H1 (cell line): ENCODE data around the gene KLHDC1. TPM values are rescaled to one million over a fixed set of nuclear protein-coding genes. Genes with fewer than 3 reads are reported as not detected.

Experiments
- CTCF ChIA-PET: fragments of 300-600 bp; sonication (Branson Sonifier 250); formaldehyde crosslinking; loops from one replicate; lab custom pipeline; 2021; ENCODE audit not compliant: partially characterized antibody; lab: Charles Lee
- POLR2A ChIA-PET: fragments of 300-600 bp; sonication (Branson Sonifier 250); formaldehyde crosslinking; loops from one replicate; lab custom pipeline; 2021; ENCODE audit warnings: inconsistent platforms; ENCODE audit not compliant: partially characterized antibody; lab: Charles Lee
- DNase-seq, 2 experiments: peaks; one replicate each; pipeline versions ENCODE4 v3.0.0 to v3.0.0-alpha.2; 2010 to 2022; ENCODE audit warnings: low spot score in 2 of 2, low read depth in 1 of 2, mixed read lengths in 1 of 2
- FAIRE-seq: peaks from 2 replicates; lab custom pipeline; 2011; peaks lifted over from hg19 to GRCh38; lab: Jason Lieb, UNC
- H2AFZ ChIP-seq: 2 replicates; pipeline ENCODE4 v1.8.1; 2012; ENCODE audit warnings: low read length, inconsistent platforms
- H2AK5ac ChIP-seq: 2 replicates; pipeline ENCODE4 v1.6.1; 2013; ENCODE audit warnings: low read depth, low read length
- H2BK120ac ChIP-seq: replicated peaks from 2 replicates; pipeline ENCODE3; 2013; ENCODE audit warnings: low read depth, low read length, inconsistent platforms
- H2BK12ac ChIP-seq: 2 replicates; pipeline ENCODE4 v1.6.1; 2013; ENCODE audit warnings: low read depth, low read length
- H2BK15ac ChIP-seq: 2 replicates; pipeline ENCODE4 v1.6.1; 2013; ENCODE audit warnings: low read length
- H2BK20ac ChIP-seq: 2 replicates; pipeline ENCODE4 v1.6.1; 2013; ENCODE audit warnings: low read length
- H2BK5ac ChIP-seq: 2 replicates; pipeline ENCODE4 v1.6.1; 2013; ENCODE audit warnings: low read depth, low read length
- H3K14ac ChIP-seq: 2 replicates; pipeline ENCODE4 v1.6.1; 2013; ENCODE audit warnings: inconsistent platforms; ENCODE audit not compliant: insufficient read length
- H3K18ac ChIP-seq: 2 replicates; pipeline ENCODE4 v1.6.1; 2013; ENCODE audit warnings: low read length; ENCODE audit errors: extremely low read depth
- H3K23ac ChIP-seq: 2 replicates; pipeline ENCODE4 v1.6.1; 2013; ENCODE audit warnings: inconsistent platforms; ENCODE audit not compliant: insufficient read length
- H3K23me2 ChIP-seq: 2 replicates; pipeline ENCODE4 v1.6.1; 2013; ENCODE audit warnings: low read depth, low read length
- H3K27ac ChIP-seq: 2 replicates; pipeline ENCODE4 v1.6.1; 2011; ENCODE audit warnings: low read depth, low read length, inconsistent platforms
- H3K27me3 ChIP-seq, 4 experiments: replicated peaks in 1 of 4; 1 replicate in 1 of 4; 2 replicates in 3 of 4; pipeline versions ENCODE4 v1.6.1 to v1.8.1; 2011 to 2013; ENCODE audit warnings: low read length in 3 of 4, mild to moderate bottlenecking in 3 of 4, inconsistent platforms in 2 of 4, mixed read lengths in 2 of 4, moderate library complexity in 1 of 4; ENCODE audit not compliant: control insufficient read depth in 3 of 4, insufficient read depth in 3 of 4; ENCODE audit errors: extremely low read depth in 1 of 4
- H3K36me3 ChIP-seq, 4 experiments: 2 replicates each; pipeline versions ENCODE4 v1.6.1 to v1.8.1; 2011 to 2013; ENCODE audit warnings: mild to moderate bottlenecking in 4 of 4, low read length in 3 of 4, moderate library complexity in 2 of 4, control low read depth in 1 of 4, inconsistent platforms in 1 of 4; ENCODE audit not compliant: insufficient read depth in 4 of 4, control insufficient read depth in 2 of 4
- H3K4ac ChIP-seq: replicated peaks from 2 replicates; pipeline ENCODE3; 2013; ENCODE audit warnings: low read length, low read depth, mixed read lengths, inconsistent platforms; ENCODE audit not compliant: insufficient read length
- H3K4me1 ChIP-seq, 4 experiments: replicated peaks in 1 of 4; 1 replicate in 1 of 4; 2 replicates in 3 of 4; pipeline versions ENCODE4 v1.6.1 to v1.8.1; 2011 to 2013; ENCODE audit warnings: low read length in 3 of 4, inconsistent platforms in 2 of 4, mixed read lengths in 1 of 4; ENCODE audit not compliant: insufficient read depth in 4 of 4, control insufficient read depth in 3 of 4
- H3K4me2 ChIP-seq, 2 experiments: 2 replicates each; pipeline versions ENCODE4 v1.6.1 to v1.8.1; 2011 to 2013; ENCODE audit warnings: low read depth in 2 of 2, low read length in 2 of 2, control low read depth in 1 of 2, inconsistent platforms in 1 of 2, mild to moderate bottlenecking in 1 of 2; ENCODE audit not compliant: insufficient read depth in 1 of 2
- H3K4me3 ChIP-seq, 4 experiments: fragments of 200-600, 300-600 bp in 1 of 4; sonication (generic), shearing (Covaris generic), sonication (Bioruptor Twin) in 1 of 4; 2 replicates each; pipeline versions ENCODE4 v1.5.1 to v1.8.1; 2011 to 2016; ENCODE audit warnings: low read length in 4 of 4, low read depth in 3 of 4, control low read depth in 2 of 4, inconsistent platforms in 2 of 4, mild to moderate bottlenecking in 2 of 4, mixed read lengths in 1 of 4, moderate library complexity in 1 of 4; ENCODE audit not compliant: insufficient read depth in 2 of 4; ENCODE audit errors: extremely low read depth in 1 of 4
- H3K56ac ChIP-seq: replicated peaks from 2 replicates; pipeline ENCODE3; 2013; ENCODE audit warnings: low read depth, mild to moderate bottlenecking, mixed read lengths, low read length, inconsistent platforms; ENCODE audit not compliant: insufficient read length
- H3K79me1 ChIP-seq: 2 replicates; pipeline ENCODE4 v1.6.1; 2013; ENCODE audit warnings: low read depth, low read length, control low read depth
- H3K79me2 ChIP-seq, 2 experiments: 2 replicates each; pipeline versions ENCODE4 v1.6.1 to v1.8.1; 2012 to 2013; ENCODE audit warnings: low read length in 2 of 2, mild to moderate bottlenecking in 2 of 2, inconsistent platforms in 1 of 2; ENCODE audit not compliant: insufficient read depth in 2 of 2, control insufficient read depth in 1 of 2
- H3K9ac ChIP-seq, 4 experiments: replicated peaks in 1 of 4; 1 replicate in 1 of 4; 2 replicates in 3 of 4; pipeline versions ENCODE4 v1.6.1 to v1.8.1; 2011 to 2013; ENCODE audit warnings: low read depth in 3 of 4, low read length in 3 of 4, control low read depth in 2 of 4, mild to moderate bottlenecking in 2 of 4, moderate library complexity in 2 of 4, inconsistent platforms in 1 of 4; ENCODE audit errors: extremely low read depth in 1 of 4
- H3K9me3 ChIP-seq, 2 experiments: 2 replicates each; pipeline versions ENCODE4 v1.6.1 to v1.8.1; 2012 to 2013; ENCODE audit warnings: mild to moderate bottlenecking in 2 of 2, moderate library complexity in 2 of 2, control low read depth in 1 of 2, inconsistent platforms in 1 of 2, low read depth in 1 of 2, low read length in 1 of 2, mixed read lengths in 1 of 2; ENCODE audit not compliant: insufficient read depth in 2 of 2
- H4K20me1 ChIP-seq, 2 experiments: replicated peaks in 1 of 2; 2 replicates each; pipeline versions ENCODE3 to v1.8.1; 2011 to 2013; ENCODE audit warnings: inconsistent platforms in 2 of 2, low read length in 2 of 2, mild to moderate bottlenecking in 1 of 2; ENCODE audit not compliant: insufficient read depth in 2 of 2, control insufficient read depth in 1 of 2
- H4K5ac ChIP-seq: 2 replicates; pipeline ENCODE4 v1.6.1; 2013; ENCODE audit warnings: low read length, low read depth, mixed read lengths, inconsistent platforms; ENCODE audit not compliant: insufficient read length
- H4K8ac ChIP-seq: 2 replicates; pipeline ENCODE4 v1.8.0; 2013; ENCODE audit warnings: mild to moderate bottlenecking, moderate library complexity, low read length, inconsistent platforms; ENCODE audit not compliant: insufficient read depth; ENCODE audit errors: extremely low read depth
- H4K91ac ChIP-seq: replicated peaks from 2 replicates; pipeline ENCODE3; 2013; ENCODE audit warnings: low read length, mixed read lengths, inconsistent platforms; ENCODE audit not compliant: insufficient read length
- ATF3 ChIP-seq: IDR thresholded peaks from 2 replicates; pipeline ENCODE4 v1.6.1; 2011; ENCODE audit warnings: low read depth, mild to moderate bottlenecking, low read length; ENCODE audit not compliant: insufficient read depth
- JUND ChIP-seq: IDR thresholded peaks from 2 replicates; pipeline ENCODE4 v1.6.1; 2011; ENCODE audit warnings: mild to moderate bottlenecking, improper control_type of control experiment, low read length
- SIRT6 ChIP-seq: IDR thresholded peaks from one replicate; pipeline ENCODE4 v1.7.1; 2012; ENCODE audit warnings: low read length, inconsistent platforms
- SRF ChIP-seq: IDR thresholded peaks from 2 replicates; pipeline ENCODE4 v1.6.1; 2011; ENCODE audit warnings: mild to moderate bottlenecking, low read depth, low read length, moderate library complexity
- WGBS, 2 experiments: shearing (Covaris generic) in 1 of 2; methylation state at CpG; one replicate each; pipeline versions ENCODE4 v1.1.6 to v1.1.7; 2013 to 2015; ENCODE audit warnings: low lambda C conversion rate in 2 of 2, mixed read lengths in 2 of 2, inconsistent platforms in 1 of 2, low coverage in 1 of 2, missing lambda C conversion rate in 1 of 2; ENCODE audit not compliant: insufficient replicate concordance in 2 of 2, insufficient coverage in 1 of 2, insufficient read length in 1 of 2; ENCODE audit errors: extremely low coverage in 1 of 2, missing lambda C conversion rate in 1 of 2; 5-methylcytosine and 5-hydroxymethylcytosine counted together
- polyA plus RNA-seq, 7 experiments: library from polyadenylated mRNA; depleted of rRNA in 3 of 7; stranded (reverse) in 5 of 7; unstranded in 2 of 7; fragments of >200 nt in 5 of 7; fragments of 200-250 nt in 2 of 7; gene quantifications; 1 replicate in 5 of 7; 2 replicates in 1 of 7; 4 replicates in 1 of 7; pipeline versions ENCODE4 v1.2.1 to v1.2.3, GENCODE V29; 2011 to 2013; ENCODE audit warnings: missing spikeins in 2 of 7, mixed read lengths in 2 of 7
- total RNA-seq: library from RNA; stranded (reverse); fragmentation: NEBNext Ultra II Directional; extraction: Animal tissue kit (Norgen Biotek cat#: 25700); gene quantifications from 2 replicates; pipeline ENCODE4 v1.2.1, GENCODE V29; 2021

The KLHDC1 gene
- total and polyA plus RNA-seq, 2 of the 8 experiments (the other 6 are each of a cell fraction or from before 2014, with no cell fraction given): 0.08 TPM; not detected in 1

DNA sequence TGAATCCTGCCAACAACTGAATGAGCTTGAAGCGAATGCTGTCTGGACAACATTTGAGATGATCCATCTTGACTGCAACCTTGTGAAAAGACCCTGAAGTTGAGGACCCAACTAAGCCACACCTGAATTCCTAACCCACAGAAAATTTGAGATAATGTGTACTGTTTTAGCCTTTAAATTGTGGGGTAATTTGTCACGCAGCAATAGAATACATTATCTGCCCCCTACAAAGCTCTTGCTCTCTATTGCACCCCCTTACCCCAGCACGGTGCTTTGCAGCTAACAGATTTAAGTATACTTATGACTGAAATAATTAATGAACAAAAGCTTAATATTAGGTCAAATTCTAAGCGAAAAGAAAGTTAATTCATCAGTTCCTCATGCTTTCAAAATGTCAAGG lies 6.5 kb upstream of the KLHDC1 start:
- peaks cover 5% of the 10 kb centered on the region; the same call in 1 of the 2 replicates for H3K23me2 ChIP-seq
- no peak overlapping the region for H3K18ac ChIP-seq
- no peak overlapping the region for H3K9ac ChIP-seq
- H2BK120ac ChIP-seq: no peak overlapping the region
- no peak overlapping the region for H4K8ac ChIP-seq
- no peak overlapping the region for H2BK20ac ChIP-seq
- CTCF ChIA-PET: interaction anchor here (0.7 to 2.1 kb wide), 4 partner anchors 9 to 139 kb away, joined by 3 to 5 read pairs (median 4); no protein-coding TSS in a partner anchor
- H4K5ac ChIP-seq: no peak overlapping the region
- no peak overlapping the region for H3K27ac ChIP-seq
- H4K20me1 ChIP-seq: no peaks in the 10 kb centered on the region
- no peak overlapping the region; a peak in 1 of 4 replicates for H3K4me2 ChIP-seq
- H2BK5ac ChIP-seq: no peak overlapping the region
- no peaks in the 10 kb centered on the region for H3K9me3 ChIP-seq
- H3K23ac ChIP-seq: no peak overlapping the region
- peaks cover 0 to 17% (median 9%) of the 10 kb centered on the region in 4 experiments; a peak in 5 of 8 replicates for H3K36me3 ChIP-seq
- H3K79me2 ChIP-seq: peaks cover 0 to 27% of the 10 kb centered on the region in 2 experiments; a peak in 2 of 4 replicates
- no peak overlapping the region for H2BK12ac ChIP-seq
- H2AK5ac ChIP-seq: no peak overlapping the region
- H4K91ac ChIP-seq: no peak overlapping the region
- H3K27me3 ChIP-seq: no peaks in the 10 kb centered on the region; a peak in 2 of 7 replicates
- H2BK15ac ChIP-seq: no peak overlapping the region
- no peak overlapping the region for H3K14ac ChIP-seq
- POLR2A ChIA-PET: interaction anchor here (0.7 to 4.1 kb wide), 9 partner anchors 9 to 102 kb away, joined by 4 to 28 read pairs (median 6); partner anchors contain the start of genes DNAAF2 and KLHDC2
- no peak overlapping the region for H3K4ac ChIP-seq
- WGBS, 2 experiments: 93% methylated on average over 4 of the region's 4 CpGs; no CpG with 5 or more reads in 1 of the 2 experiments
- peaks cover 0 to 8% (median 2%) of the 10 kb centered on the region in 4 experiments; a peak in 5 of 7 replicates for H3K4me1 ChIP-seq
- DNase-seq: no peak
- no peaks in the 10 kb centered on the region for H3K79me1 ChIP-seq
- H3K56ac ChIP-seq: no peak overlapping the region
- H3K4me3 ChIP-seq: no peak overlapping the region; a peak in 1 of 8 replicates
- no peak overlapping the region for H2AFZ ChIP-seq
- no peak for FAIRE-seq
- no peak for TF ChIP-seq JUND
- no peak for TF ChIP-seq SRF
- TF ChIP-seq SIRT6: no peak
- no peak for TF ChIP-seq ATF3
